Upper lobe of right lung (tissue), 1 donor: ENCODE data around the gene PRKN. TPM values are rescaled to one million over a fixed set of nuclear protein-coding genes. Genes with fewer than 3 reads are reported as not detected.
A peak's percentile ranks its signal among the peaks of the same experiment; 100 is the strongest.

Experiments
- ATAC-seq: fragments of 200-7000 bp; cut with Tn5 transposase; one replicate; pipeline ENCODE4 v1.9.1; 2020; ENCODE audit warnings: mild to moderate bottlenecking, moderate library complexity
- DNase-seq: peaks from one replicate; pipeline ENCODE4 v3.0.0-alpha.2; 2020
- H3K27ac ChIP-seq: fragments of 200-600 bp; one replicate; pipeline ENCODE4 v1.8.0; 2022
- H3K27me3 ChIP-seq: fragments of 200-600 bp; one replicate; pipeline ENCODE4 v1.8.0; 2022; ENCODE audit warnings: mild to moderate bottlenecking
- H3K36me3 ChIP-seq: fragments of 200-600 bp; one replicate; pipeline ENCODE4 v1.8.0; 2022
- H3K4me1 ChIP-seq: fragments of 200-600 bp; one replicate; pipeline ENCODE4 v1.8.0; 2022
- H3K4me3 ChIP-seq: fragments of 200-600 bp; one replicate; pipeline ENCODE4 v1.8.0; 2022; ENCODE audit warnings: mild to moderate bottlenecking
- H3K9me3 ChIP-seq: fragments of 200-600 bp; one replicate; pipeline ENCODE4 v1.8.0; 2022
- CTCF ChIP-seq: fragments of 200-600 bp; IDR thresholded peaks from one replicate; pipeline ENCODE4 v1.8.0; 2022; ENCODE audit warnings: antibody characterized with exemption
- intact Hi-C: fragments of 100-400 bp; cut with DNase I; formaldehyde crosslinking; loops from one replicate; pipeline ENCODE4 v1.11.0; 2022
- total RNA-seq: library from RNA; stranded (reverse); fragmentation: NEBNext Ultra II Directional; extraction: Animal tissue kit (Norgen Biotek cat#: 25700); gene quantifications from one replicate; pipeline ENCODE4 v1.2.1, GENCODE V29; 2021
- donor health status: DM: no; HTN: yes; CAD: no; lungs with severe emphysema.

The PRKN gene
- total RNA-seq, 1 donor from 2014 or later, result 2.7 TPM

- TF ChIP-seq CTCF, result no peak
- Histone ChIP-seq H3K4me3 (no peak overlapping the region), H3K9me3 (peaks cover 4% of the 10 kb centered on the region), H3K36me3 (no peaks in the 10 kb centered on the region), H3K27me3 (no peaks in the 10 kb centered on the region), H3K27ac (no peak overlapping the region), H3K4me1 (no peaks in the 10 kb centered on the region)
- intact Hi-C loops, result no loop called here
- DNase-seq (no peak), ATAC-seq (no peak)
Measured at GRCh38 chr6:161549977-161550655, 1177.5 kb downstream of the PRKN start.

- intact Hi-C loops, result no loop called here
- H3K4me3 ChIP-seq, result no peak overlapping the region
- H3K4me1 ChIP-seq, result no peaks in the 10 kb centered on the region
- H3K9me3 ChIP-seq, result peaks cover 4% of the 10 kb centered on the region
- H3K36me3 ChIP-seq, result no peaks in the 10 kb centered on the region
- peak; percentile 25 for ATAC-seq
- H3K27ac ChIP-seq, result no peak overlapping the region
- no peak for DNase-seq
- H3K27me3 ChIP-seq, result no peaks in the 10 kb centered on the region
- TF ChIP-seq CTCF, result no peak
Measured at GRCh38 chr6:161548713-161549296, 1178.8 kb downstream of the PRKN start.

GRCh38 chr6:161547617-161548016, 1179.9 kb downstream of the PRKN start:
- H3K27me3 ChIP-seq, result no peaks in the 10 kb centered on the region
- no peaks in the 10 kb centered on the region for H3K4me1 ChIP-seq
- H3K27ac ChIP-seq, result no peak overlapping the region
- ATAC-seq (no peak), DNase-seq (no peak)
- TF ChIP-seq CTCF, result no peak
- H3K36me3 ChIP-seq, result no peaks in the 10 kb centered on the region
- no peaks in the 10 kb centered on the region for H3K9me3 ChIP-seq
- no peak overlapping the region for H3K4me3 ChIP-seq
- intact Hi-C loops, result no loop called here

GRCh38 chr6:161546632-161547031, 1180.9 kb downstream of the PRKN start:
- DNase-seq (no peak), ATAC-seq (no peak)
- H3K27ac ChIP-seq, result no peak overlapping the region
- no peak overlapping the region for H3K4me3 ChIP-seq
- no peaks in the 10 kb centered on the region for H3K4me1 ChIP-seq
- H3K9me3 ChIP-seq, result no peaks in the 10 kb centered on the region
- TF ChIP-seq CTCF, result no peak
- intact Hi-C loops, result no loop called here
- H3K27me3 ChIP-seq, result no peaks in the 10 kb centered on the region
- no peaks in the 10 kb centered on the region for H3K36me3 ChIP-seq

- intact Hi-C loops, result no loop called here
- no peak for TF ChIP-seq CTCF
- Histone ChIP-seq H3K27me3 (no peaks in the 10 kb centered on the region), H3K36me3 (no peaks in the 10 kb centered on the region), H3K4me3 (no peak overlapping the region), H3K4me1 (no peaks in the 10 kb centered on the region), H3K9me3 (no peaks in the 10 kb centered on the region), H3K27ac (no peak overlapping the region)
- DNase-seq, result no peak
- ATAC-seq, result no peak
Measured at GRCh38 chr6:161545741-161546140, 1181.8 kb downstream of the PRKN start.
